ENCODE results near the gene IL5RA. TPM values are rescaled to one million over a fixed set of nuclear protein-coding genes. Genes with fewer than 3 reads are reported as not detected.

The IL5RA gene
- total and polyA plus RNA-seq, 9 of the 15 experiments (the other 6 are each of a cell fraction or from before 2014, with no cell fraction given): 0.07 to 0.28 (median 0.14) TPM; not detected in 4

GRCh38 chr3:3082234-3082924, 27.8 kb downstream of the IL5RA start:
- no peak for FAIRE-seq
- TF ChIP-seq ZNF232 (CRISPR knock-in tag; IDR thresholded peaks at IDR 0.05): no peak
- no peak for TF ChIP-seq L3MBTL2 (IDR thresholded peaks at IDR 0.05)
- TF ChIP-seq SMAD4 (CRISPR knock-in tag; conservative IDR thresholded peaks at IDR 0.05): no peak
- TF ChIP-seq POLR3A (IDR thresholded peaks at IDR 0.05; ENCODE audit: borderline replicate concordance, extremely low read depth, insufficient read depth, insufficient read length): no peak
- no peak for TF ChIP-seq ZNF77 (CRISPR knock-in tag; IDR thresholded peaks at IDR 0.05)
- no peak for TF ChIP-seq ETS2 (tag; IDR thresholded peaks at IDR 0.05; ENCODE audit: borderline replicate concordance, poor library complexity, severe bottlenecking)
- TF ChIP-seq ZNF354B (CRISPR knock-in tag; IDR thresholded peaks at IDR 0.05): no peak
- no peak for TF ChIP-seq DEAF1 (CRISPR knock-in tag; IDR thresholded peaks at IDR 0.05)
- no peak for TF ChIP-seq ZNF217 (CRISPR knock-in tag; IDR thresholded peaks at IDR 0.05)
- no peak for TF ChIP-seq TBP (optimal IDR thresholded peaks at IDR 0.05; ENCODE audit: low read depth, low read length)
- TF ChIP-seq, protein P1, sequence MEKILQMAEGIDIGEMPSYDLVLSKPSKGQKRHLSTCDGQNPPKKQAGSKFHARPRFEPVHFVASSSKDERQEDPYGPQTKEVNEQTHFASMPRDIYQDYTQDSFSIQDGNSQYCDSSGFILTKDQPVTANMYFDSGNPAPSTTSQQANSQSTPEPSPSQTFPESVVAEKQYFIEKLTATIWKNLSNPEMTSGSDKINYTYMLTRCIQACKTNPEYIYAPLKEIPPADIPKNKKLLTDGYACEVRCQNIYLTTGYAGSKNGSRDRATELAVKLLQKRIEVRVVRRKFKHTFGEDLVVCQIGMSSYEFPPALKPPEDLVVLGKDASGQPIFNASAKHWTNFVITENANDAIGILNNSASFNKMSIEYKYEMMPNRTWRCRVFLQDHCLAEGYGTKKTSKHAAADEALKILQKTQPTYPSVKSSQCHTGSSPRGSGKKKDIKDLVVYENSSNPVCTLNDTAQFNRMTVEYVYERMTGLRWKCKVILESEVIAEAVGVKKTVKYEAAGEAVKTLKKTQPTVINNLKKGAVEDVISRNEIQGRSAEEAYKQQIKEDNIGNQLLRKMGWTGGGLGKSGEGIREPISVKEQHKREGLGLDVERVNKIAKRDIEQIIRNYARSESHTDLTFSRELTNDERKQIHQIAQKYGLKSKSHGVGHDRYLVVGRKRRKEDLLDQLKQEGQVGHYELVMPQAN (IDR thresholded peaks at IDR 0.05; ENCODE audit: borderline replicate concordance): no peak
- TF ChIP-seq, protein P2, sequence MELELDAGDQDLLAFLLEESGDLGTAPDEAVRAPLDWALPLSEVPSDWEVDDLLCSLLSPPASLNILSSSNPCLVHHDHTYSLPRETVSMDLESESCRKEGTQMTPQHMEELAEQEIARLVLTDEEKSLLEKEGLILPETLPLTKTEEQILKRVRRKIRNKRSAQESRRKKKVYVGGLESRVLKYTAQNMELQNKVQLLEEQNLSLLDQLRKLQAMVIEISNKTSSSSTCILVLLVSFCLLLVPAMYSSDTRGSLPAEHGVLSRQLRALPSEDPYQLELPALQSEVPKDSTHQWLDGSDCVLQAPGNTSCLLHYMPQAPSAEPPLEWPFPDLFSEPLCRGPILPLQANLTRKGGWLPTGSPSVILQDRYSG (tag; conservative IDR thresholded peaks at IDR 0.05; ENCODE audit: low read depth): no peak
- no peak for TF ChIP-seq FOS (IDR thresholded peaks at IDR 0.05; ENCODE audit: extremely low read depth, insufficient read length)
- TF ChIP-seq ZNF707 (CRISPR knock-in tag; conservative IDR thresholded peaks at IDR 0.05): no peak
- TF ChIP-seq XRCC5 (IDR thresholded peaks at IDR 0.05; ENCODE audit: low read depth, low read length): no peak
- no peak for TF ChIP-seq JUN (IDR thresholded peaks at IDR 0.05; ENCODE audit: borderline replicate concordance, low read depth, low read length)
- TF ChIP-seq JUN (CRISPR knock-in tag; IDR thresholded peaks at IDR 0.05; ENCODE audit: borderline replicate concordance): no peak

More at GRCh38 chr3:3082234-3082924, 27.8 kb downstream of the IL5RA start:
- Histone ChIP-seq H4K20me1 (replicated peaks; ENCODE audit: control insufficient read depth, insufficient read depth, low read length) (no peaks in the 10 kb centered on the region), H3K27ac (ENCODE audit: extremely low read depth, low read depth, low read length) (no peak overlapping the region), H3K4me3 (no peak overlapping the region), H3K27me3 (ENCODE audit: control insufficient read depth in 2 of 2, insufficient read depth in 2 of 2, low read length in 2 of 2) (peaks cover 4 to 7% of the 10 kb centered on the region in 2 experiments; a peak in 3 of 5 replicates), H3K9me1 (ENCODE audit: control insufficient read depth, insufficient read depth, low read length) (no peaks in the 10 kb centered on the region), H3K9ac (ENCODE audit: insufficient read depth in 1 of 2, low read depth in 2 of 2, low read length in 2 of 2) (no peak overlapping the region), H3K79me2 (ENCODE audit: control insufficient read depth, insufficient read depth, low read length) (no peaks in the 10 kb centered on the region), H3K9me3 (replicated peaks; ENCODE audit: control insufficient read depth, insufficient read depth, low read depth, low read length) (no peaks in the 10 kb centered on the region), H2AFZ (ENCODE audit: low read depth, low read length) (no peak overlapping the region), H3K36me3 (ENCODE audit: control insufficient read depth, insufficient read depth, low read length) (no peaks in the 10 kb centered on the region), H3K4me2 (ENCODE audit: insufficient read depth, low read length) (no peak overlapping the region), H3K4me1 (replicated peaks in 1 of 2; ENCODE audit: control insufficient read depth in 2 of 2, insufficient read depth in 2 of 2, low read length in 2 of 2) (peaks cover 0 to 7% of the 10 kb centered on the region in 2 experiments; a peak in 2 of 5 replicates)
- BruUV-seq (replicated peaks): no TSS peak
- CTCF ChIA-PET (ENCODE audit: low intra/inter-chr PET ratio): no interaction called here
- ATAC-seq: no peak
- WGBS (ENCODE audit: insufficient coverage, low coverage, missing lambda C conversion rate): 2% methylated on average over 2 of the region's 2 CpGs
- DNase-seq (ENCODE audit: extremely low read depth in 1 of 4, low spot score in 3 of 4): no peak
- intact Hi-C loops (cut with micrococcal nuclease) (no loop called here), in situ Hi-C loops (cut with MboI) (no loop called here)
- POLR2A ChIA-PET: interaction anchor here (0.8 to 1.1 kb wide), 2 partner anchors 10 kb away, joined by 3 read pairs; no protein-coding TSS in a partner anchor

All from K562 (cell line).